HEK293 (cell line): ENCODE data around the gene MCM5.

Experiments
- PRDM6 ChIP-seq: fragments of 450-650 bp; formaldehyde crosslinking; IDR thresholded peaks from 2 replicates; pipeline ENCODE4 v1.5.1; 2017; ENCODE audit warnings: missing biosample characterization, missing genetic modification characterization
- TF ChIP-seq, protein P1 (sequence below): fragments of 450-650 bp; formaldehyde crosslinking; IDR thresholded peaks from 2 replicates; pipeline ENCODE4 v1.5.1; 2016; ENCODE audit warnings: missing biosample characterization, missing genetic modification characterization

GRCh38 chr22:35458547-35459422, 58.8 kb downstream of the MCM5 start:
- TF ChIP-seq PRDM6 = no peak
- TF ChIP-seq, protein P1, sequence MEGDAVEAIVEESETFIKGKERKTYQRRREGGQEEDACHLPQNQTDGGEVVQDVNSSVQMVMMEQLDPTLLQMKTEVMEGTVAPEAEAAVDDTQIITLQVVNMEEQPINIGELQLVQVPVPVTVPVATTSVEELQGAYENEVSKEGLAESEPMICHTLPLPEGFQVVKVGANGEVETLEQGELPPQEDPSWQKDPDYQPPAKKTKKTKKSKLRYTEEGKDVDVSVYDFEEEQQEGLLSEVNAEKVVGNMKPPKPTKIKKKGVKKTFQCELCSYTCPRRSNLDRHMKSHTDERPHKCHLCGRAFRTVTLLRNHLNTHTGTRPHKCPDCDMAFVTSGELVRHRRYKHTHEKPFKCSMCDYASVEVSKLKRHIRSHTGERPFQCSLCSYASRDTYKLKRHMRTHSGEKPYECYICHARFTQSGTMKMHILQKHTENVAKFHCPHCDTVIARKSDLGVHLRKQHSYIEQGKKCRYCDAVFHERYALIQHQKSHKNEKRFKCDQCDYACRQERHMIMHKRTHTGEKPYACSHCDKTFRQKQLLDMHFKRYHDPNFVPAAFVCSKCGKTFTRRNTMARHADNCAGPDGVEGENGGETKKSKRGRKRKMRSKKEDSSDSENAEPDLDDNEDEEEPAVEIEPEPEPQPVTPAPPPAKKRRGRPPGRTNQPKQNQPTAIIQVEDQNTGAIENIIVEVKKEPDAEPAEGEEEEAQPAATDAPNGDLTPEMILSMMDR (tag by site-specific recombination) = no peak
